ENCODE measurements around the gene SRBD1. TPM values are rescaled to one million over a fixed set of nuclear protein-coding genes. Genes with fewer than 3 reads are reported as not detected.

SRBD1 gene
- total RNA-seq, 2 donors from 2014 or later = 11.8 to 14.4 TPM

GRCh38 chr2:45591073-45591472 is 20.0 kb downstream of the SRBD1 start:
- Histone ChIP-seq H3K4me1 (no peaks in the 10 kb centered on the region), H3K4me3 (no peak overlapping the region), H3K27ac (no peak overlapping the region), H3K36me3 (no peaks in the 10 kb centered on the region), H3K9me3 (no peaks in the 10 kb centered on the region), H3K9ac (ENCODE audit: low read depth in 2 of 2, low read length in 2 of 2) (no peak overlapping the region), H3K27me3 (no peaks in the 10 kb centered on the region)
- no peak for DNase-seq
- no peak for TF ChIP-seq CTCF (IDR thresholded peaks at IDR 0.05)
- intact Hi-C loops (cut with DNase I) = no loop called here

GRCh38 chr2:45588158-45588829 is 22.8 kb downstream of the SRBD1 start:
- Histone ChIP-seq H3K4me3 (no peak overlapping the region), H3K9me3 (no peaks in the 10 kb centered on the region), H3K4me1 (no peaks in the 10 kb centered on the region), H3K9ac (ENCODE audit: low read depth in 2 of 2, low read length in 2 of 2) (no peak overlapping the region), H3K27me3 (no peaks in the 10 kb centered on the region), H3K36me3 (no peaks in the 10 kb centered on the region), H3K27ac (no peak overlapping the region)
- no peak for TF ChIP-seq CTCF (IDR thresholded peaks at IDR 0.05)
- no peak for DNase-seq
- intact Hi-C loops (cut with DNase I) = no loop called here

- TF ChIP-seq CTCF (IDR thresholded peaks at IDR 0.05) = no peak
- Histone ChIP-seq H3K4me1 (no peaks in the 10 kb centered on the region), H3K9me3 (no peaks in the 10 kb centered on the region), H3K27ac (no peak overlapping the region), H3K36me3 (no peaks in the 10 kb centered on the region), H3K4me3 (no peak overlapping the region), H3K9ac (ENCODE audit: low read depth in 2 of 2, low read length in 2 of 2) (no peak overlapping the region), H3K27me3 (no peaks in the 10 kb centered on the region)
- intact Hi-C loops (cut with DNase I) = no loop called here
- no peak for DNase-seq
These were observed 24.5 kb downstream of the SRBD1 start for GRCh38 chr2:45586600-45586999.

- Histone ChIP-seq H3K4me1 (no peaks in the 10 kb centered on the region), H3K27ac (no peak overlapping the region), H3K27me3 (no peaks in the 10 kb centered on the region), H3K36me3 (no peaks in the 10 kb centered on the region), H3K9ac (ENCODE audit: low read depth in 2 of 2, low read length in 2 of 2) (no peak overlapping the region), H3K9me3 (no peaks in the 10 kb centered on the region), H3K4me3 (no peak overlapping the region)
- peak; percentile 60 for TF ChIP-seq CTCF (IDR thresholded peaks at IDR 0.05)
- DNase-seq = peak; percentile 35
- intact Hi-C loops (cut with DNase I) = no loop called here
These were observed 25.7 kb downstream of the SRBD1 start for GRCh38 chr2:45585267-45585861.

GRCh38 chr2:45583977-45584376 is 27.1 kb downstream of the SRBD1 start:
- TF ChIP-seq CTCF (IDR thresholded peaks at IDR 0.05) = no peak
- Histone ChIP-seq H3K27ac (no peak overlapping the region), H3K27me3 (no peaks in the 10 kb centered on the region), H3K4me3 (no peak overlapping the region), H3K9me3 (no peaks in the 10 kb centered on the region), H3K4me1 (no peaks in the 10 kb centered on the region), H3K36me3 (no peaks in the 10 kb centered on the region), H3K9ac (ENCODE audit: low read depth in 2 of 2, low read length in 2 of 2) (no peak overlapping the region)
- no peak for DNase-seq
- intact Hi-C loops (cut with DNase I) = no loop called here
